Activated naive CD4-positive, alpha-beta T cell treated with anti-CD3 and anti-CD28 coated beads, Interleukin-2, amount 10 ng/mL, durations not matched to agents 7 days and 5 days (primary cell): ENCODE results near the gene GRK5.

Source experiments
- CTCF ChIA-PET: fragments of 350-600 bp; sonication (Branson Sonifier 250); formaldehyde crosslinking; loops from one replicate; lab custom pipeline; 2021; ENCODE audit warnings: antibody characterized with exemption; lab: Charles Lee
- DNase-seq: peaks from one replicate; pipeline ENCODE4 v3.0.0-alpha.2; 2020
- H3K27ac Mint-ChIP-seq: one replicate; pipeline ENCODE4 v1.8.0; 2021; ENCODE audit warnings: mild to moderate bottlenecking, moderate library complexity, mixed read lengths
- H3K27me3 Mint-ChIP-seq: one replicate; pipeline ENCODE4 v1.8.0; 2021; ENCODE audit warnings: mild to moderate bottlenecking, mixed read lengths
- H3K36me3 Mint-ChIP-seq: one replicate; pipeline ENCODE4 v1.8.0; 2021; ENCODE audit warnings: mixed read lengths
- H3K4me1 Mint-ChIP-seq: one replicate; pipeline ENCODE4 v1.8.0; 2021; ENCODE audit warnings: mixed read lengths
- H3K4me3 Mint-ChIP-seq: one replicate; pipeline ENCODE4 v1.8.0; 2021; ENCODE audit warnings: mild to moderate bottlenecking, moderate library complexity, mixed read lengths
- H3K9me3 Mint-ChIP-seq: one replicate; pipeline ENCODE4 v1.8.0; 2021; ENCODE audit warnings: mixed read lengths

GRK5 gene

GRCh38 chr10:119368581-119368980, 161.2 kb downstream of the GRK5 start:
- CTCF ChIA-PET, result no interaction called here
- Mint-ChIP-seq H3K27ac (no peak overlapping the region), H3K4me1 (peaks cover 27% of the 10 kb centered on the region), H3K36me3 (peaks cover 2% of the 10 kb centered on the region), H3K27me3 (no peaks in the 10 kb centered on the region), H3K4me3 (no peak overlapping the region), H3K9me3 (no peaks in the 10 kb centered on the region)
- no peak for DNase-seq

- Mint-ChIP-seq H3K4me3 (no peak overlapping the region), H3K36me3 (peaks cover 2% of the 10 kb centered on the region), H3K27ac (peak overlapping the region; percentile 52), H3K9me3 (no peaks in the 10 kb centered on the region), H3K4me1 (peaks cover 27% of the 10 kb centered on the region), H3K27me3 (no peaks in the 10 kb centered on the region)
- no peak for DNase-seq
- CTCF ChIA-PET, result no interaction called here
Observed at GRCh38 chr10:119368991-119369869, 161.9 kb downstream of the GRK5 start.

GRCh38 chr10:119370111-119370741, 162.9 kb downstream of the GRK5 start:
- DNase-seq, result no peak

GRCh38 chr10:119370972-119371703, 163.8 kb downstream of the GRK5 start:
- Mint-ChIP-seq H3K27ac (no peak overlapping the region), H3K36me3 (peaks cover 2% of the 10 kb centered on the region), H3K27me3 (no peaks in the 10 kb centered on the region), H3K4me3 (no peak overlapping the region), H3K9me3 (no peaks in the 10 kb centered on the region), H3K4me1 (peaks cover 27% of the 10 kb centered on the region)
- CTCF ChIA-PET, result interaction anchor here (1.0 to 1.6 kb wide), 3 partner anchors 165 to 172 kb away, joined by 4 read pairs; partner anchors contain the start of gene GRK5
- DNase-seq, result no peak

More at GRCh38 chr10:119370111-119370741, 162.9 kb downstream of the GRK5 start:
- Mint-ChIP-seq H3K36me3 (peaks cover 2% of the 10 kb centered on the region), H3K27ac (no peak overlapping the region), H3K4me1 (peaks cover 27% of the 10 kb centered on the region), H3K9me3 (no peaks in the 10 kb centered on the region), H3K4me3 (no peak overlapping the region), H3K27me3 (no peaks in the 10 kb centered on the region)
- CTCF ChIA-PET, result interaction anchor here (1.0 kb wide), 1 partner anchor 171 kb away, joined by 4 read pairs; no protein-coding TSS in a partner anchor

- Mint-ChIP-seq H3K9me3 (no peaks in the 10 kb centered on the region), H3K4me1 (peaks cover 27% of the 10 kb centered on the region)
- DNase-seq, result no peak
Observed at GRCh38 chr10:119371704-119372663, 164.6 kb downstream of the GRK5 start.

GRCh38 chr10:119373294-119374102, 166.1 kb downstream of the GRK5 start:
- DNase-seq, result no peak
- H3K4me1 Mint-ChIP-seq, result peaks cover 27% of the 10 kb centered on the region
- peaks cover 2% of the 10 kb centered on the region for H3K36me3 Mint-ChIP-seq
- no peak overlapping the region for H3K4me3 Mint-ChIP-seq
- CTCF ChIA-PET, result interaction anchor here (1.1 kb wide), 1 partner anchor 86 kb away, joined by 3 read pairs; no protein-coding TSS in a partner anchor
- H3K27ac Mint-ChIP-seq, result no peak overlapping the region
- no peaks in the 10 kb centered on the region for H3K9me3 Mint-ChIP-seq
- H3K27me3 Mint-ChIP-seq, result no peaks in the 10 kb centered on the region

More at GRCh38 chr10:119371704-119372663, 164.6 kb downstream of the GRK5 start:
- CTCF ChIA-PET, result interaction anchor here (1.1 to 1.6 kb wide), 2 partner anchors 165 to 173 kb away, joined by 4 read pairs; partner anchors contain the start of gene GRK5
- H3K27me3 Mint-ChIP-seq, result no peaks in the 10 kb centered on the region
- peaks cover 2% of the 10 kb centered on the region for H3K36me3 Mint-ChIP-seq
- H3K27ac Mint-ChIP-seq, result no peak overlapping the region
- no peak overlapping the region for H3K4me3 Mint-ChIP-seq

GRCh38 chr10:119374236-119374635, 166.9 kb downstream of the GRK5 start:
- CTCF ChIA-PET, result no interaction called here
- H3K4me3 Mint-ChIP-seq, result no peak overlapping the region
- H3K4me1 Mint-ChIP-seq, result peaks cover 20% of the 10 kb centered on the region

GRCh38 chr10:119375574-119376272, 168.4 kb downstream of the GRK5 start:
- peaks cover 11% of the 10 kb centered on the region for H3K4me1 Mint-ChIP-seq
- H3K36me3 Mint-ChIP-seq, result peaks cover 8% of the 10 kb centered on the region
- no peaks in the 10 kb centered on the region for H3K9me3 Mint-ChIP-seq
- no peak overlapping the region for H3K27ac Mint-ChIP-seq
- no peaks in the 10 kb centered on the region for H3K27me3 Mint-ChIP-seq
- H3K4me3 Mint-ChIP-seq, result no peak overlapping the region
- CTCF ChIA-PET, result no interaction called here
- no peak for DNase-seq

More at GRCh38 chr10:119374236-119374635, 166.9 kb downstream of the GRK5 start:
- H3K36me3 Mint-ChIP-seq, result peaks cover 2% of the 10 kb centered on the region
- no peaks in the 10 kb centered on the region for H3K27me3 Mint-ChIP-seq
- no peak for DNase-seq
- no peak overlapping the region for H3K27ac Mint-ChIP-seq
- H3K9me3 Mint-ChIP-seq, result no peaks in the 10 kb centered on the region

- H3K9me3 Mint-ChIP-seq, result no peaks in the 10 kb centered on the region
Observed at GRCh38 chr10:119377451-119377957, 170.1 kb downstream of the GRK5 start.

GRCh38 chr10:119377958-119378736, 170.8 kb downstream of the GRK5 start:
- Mint-ChIP-seq H3K4me3 (no peak overlapping the region), H3K4me1 (peaks cover 10% of the 10 kb centered on the region), H3K27ac (no peak overlapping the region), H3K27me3 (no peaks in the 10 kb centered on the region), H3K36me3 (peaks cover 25% of the 10 kb centered on the region), H3K9me3 (no peaks in the 10 kb centered on the region)
- CTCF ChIA-PET, result no interaction called here
- DNase-seq, result no peak

More at GRCh38 chr10:119377451-119377957, 170.1 kb downstream of the GRK5 start:
- Mint-ChIP-seq H3K27ac (no peak overlapping the region), H3K27me3 (no peaks in the 10 kb centered on the region), H3K4me1 (peaks cover 6% of the 10 kb centered on the region), H3K36me3 (peaks cover 21% of the 10 kb centered on the region), H3K4me3 (no peak overlapping the region)
- CTCF ChIA-PET, result no interaction called here
- no peak for DNase-seq

- peaks cover 30% of the 10 kb centered on the region for H3K36me3 Mint-ChIP-seq
- H3K4me3 Mint-ChIP-seq, result no peak overlapping the region
- H3K4me1 Mint-ChIP-seq, result peaks cover 16% of the 10 kb centered on the region
- no peaks in the 10 kb centered on the region for H3K27me3 Mint-ChIP-seq
- H3K27ac Mint-ChIP-seq, result no peak overlapping the region
- no peaks in the 10 kb centered on the region for H3K9me3 Mint-ChIP-seq
- CTCF ChIA-PET, result no interaction called here
- no peak for DNase-seq
Observed at GRCh38 chr10:119378737-119379067, 171.3 kb downstream of the GRK5 start.
